Lower leg skin (tissue), 3 donors: ENCODE results near the gene RNF217.

ENCODE experiments used
- POLR2A ChIP-seq, 2 donors: fragments of 450-650 bp; IDR thresholded peaks; one replicate each; pipeline ENCODE4 v1.6.1; 2016 to 2017; ENCODE audit warnings: antibody characterized with exemption in 2 of 2, mild to moderate bottlenecking in 1 of 2, moderate library complexity in 1 of 2
- TF ChIP-seq, protein P1 (sequence below), 3 donors: fragments of 450-650 bp; IDR thresholded peaks; one replicate each; pipeline ENCODE4 v1.5.1; 2016; ENCODE audit warnings: antibody characterized with exemption in 3 of 3, mild to moderate bottlenecking in 3 of 3, moderate library complexity in 2 of 3

GRCh38 chr6:124964764-124965105 is 2.5 kb downstream of the RNF217 start:
- TF ChIP-seq, protein P1, sequence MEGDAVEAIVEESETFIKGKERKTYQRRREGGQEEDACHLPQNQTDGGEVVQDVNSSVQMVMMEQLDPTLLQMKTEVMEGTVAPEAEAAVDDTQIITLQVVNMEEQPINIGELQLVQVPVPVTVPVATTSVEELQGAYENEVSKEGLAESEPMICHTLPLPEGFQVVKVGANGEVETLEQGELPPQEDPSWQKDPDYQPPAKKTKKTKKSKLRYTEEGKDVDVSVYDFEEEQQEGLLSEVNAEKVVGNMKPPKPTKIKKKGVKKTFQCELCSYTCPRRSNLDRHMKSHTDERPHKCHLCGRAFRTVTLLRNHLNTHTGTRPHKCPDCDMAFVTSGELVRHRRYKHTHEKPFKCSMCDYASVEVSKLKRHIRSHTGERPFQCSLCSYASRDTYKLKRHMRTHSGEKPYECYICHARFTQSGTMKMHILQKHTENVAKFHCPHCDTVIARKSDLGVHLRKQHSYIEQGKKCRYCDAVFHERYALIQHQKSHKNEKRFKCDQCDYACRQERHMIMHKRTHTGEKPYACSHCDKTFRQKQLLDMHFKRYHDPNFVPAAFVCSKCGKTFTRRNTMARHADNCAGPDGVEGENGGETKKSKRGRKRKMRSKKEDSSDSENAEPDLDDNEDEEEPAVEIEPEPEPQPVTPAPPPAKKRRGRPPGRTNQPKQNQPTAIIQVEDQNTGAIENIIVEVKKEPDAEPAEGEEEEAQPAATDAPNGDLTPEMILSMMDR (IDR thresholded peaks at IDR 0.05), result no peak
- TF ChIP-seq POLR2A (IDR thresholded peaks at IDR 0.05), result no peak
